AG10803 (cell line): ENCODE data around the gene SEPTIN7.

Source experiments
- DNase-seq: peaks from one replicate; pipeline ENCODE4 v3.0.0; 2010; ENCODE audit warnings: low read depth
- H3K4me3 ChIP-seq: 2 replicates; pipeline ENCODE4 v1.5.1; 2011; ENCODE audit warnings: mild to moderate bottlenecking, low read length, control low read depth
- TF ChIP-seq, protein P1 (sequence below): conservative IDR thresholded peaks from 2 replicates; pipeline ENCODE4 v1.5.1; 2011; ENCODE audit warnings: mild to moderate bottlenecking, low read length, control low read depth, inconsistent platforms

Gene SEPTIN7

DNA sequence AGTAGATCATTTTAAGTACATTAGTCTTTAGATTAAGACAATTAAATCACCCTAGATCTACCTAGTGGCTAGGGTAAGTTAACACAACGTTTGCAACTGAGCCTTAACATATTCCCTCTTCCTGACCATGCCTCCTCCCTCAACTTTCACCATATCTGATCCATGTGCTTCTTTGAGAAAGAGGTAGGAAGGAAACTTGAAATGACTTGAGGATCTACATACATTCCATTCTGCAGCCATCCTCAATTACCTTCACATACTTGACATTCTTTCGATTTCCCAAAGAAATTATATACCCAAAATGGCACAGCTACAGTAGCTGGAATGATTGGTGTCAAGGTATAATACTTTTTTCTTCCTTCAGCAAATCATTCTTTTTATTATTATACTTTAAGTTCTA lies 12.9 kb upstream of the SEPTIN7 start:
- H3K4me3 ChIP-seq: no peak overlapping the region
- no peak for DNase-seq
- TF ChIP-seq, protein P1, sequence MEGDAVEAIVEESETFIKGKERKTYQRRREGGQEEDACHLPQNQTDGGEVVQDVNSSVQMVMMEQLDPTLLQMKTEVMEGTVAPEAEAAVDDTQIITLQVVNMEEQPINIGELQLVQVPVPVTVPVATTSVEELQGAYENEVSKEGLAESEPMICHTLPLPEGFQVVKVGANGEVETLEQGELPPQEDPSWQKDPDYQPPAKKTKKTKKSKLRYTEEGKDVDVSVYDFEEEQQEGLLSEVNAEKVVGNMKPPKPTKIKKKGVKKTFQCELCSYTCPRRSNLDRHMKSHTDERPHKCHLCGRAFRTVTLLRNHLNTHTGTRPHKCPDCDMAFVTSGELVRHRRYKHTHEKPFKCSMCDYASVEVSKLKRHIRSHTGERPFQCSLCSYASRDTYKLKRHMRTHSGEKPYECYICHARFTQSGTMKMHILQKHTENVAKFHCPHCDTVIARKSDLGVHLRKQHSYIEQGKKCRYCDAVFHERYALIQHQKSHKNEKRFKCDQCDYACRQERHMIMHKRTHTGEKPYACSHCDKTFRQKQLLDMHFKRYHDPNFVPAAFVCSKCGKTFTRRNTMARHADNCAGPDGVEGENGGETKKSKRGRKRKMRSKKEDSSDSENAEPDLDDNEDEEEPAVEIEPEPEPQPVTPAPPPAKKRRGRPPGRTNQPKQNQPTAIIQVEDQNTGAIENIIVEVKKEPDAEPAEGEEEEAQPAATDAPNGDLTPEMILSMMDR: no peak

DNA sequence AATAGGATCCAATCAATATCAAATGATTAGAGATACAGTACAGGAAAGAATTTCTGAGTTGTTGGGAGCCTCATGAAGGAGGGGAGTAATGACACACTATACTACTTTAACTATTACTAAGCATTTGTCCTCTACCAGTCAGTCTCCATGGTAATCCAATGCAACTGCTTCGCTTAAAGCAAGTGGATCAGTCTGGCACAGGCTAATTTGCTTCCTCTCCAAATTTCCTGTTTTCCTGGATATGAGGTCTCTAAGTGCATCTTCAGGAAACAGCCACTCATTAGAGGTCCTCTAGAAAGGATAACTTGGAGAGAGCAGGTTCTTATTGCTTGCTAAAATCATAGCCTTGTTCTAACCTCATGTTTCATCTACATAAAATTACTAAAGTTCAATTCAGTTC lies 8.4 kb upstream of the SEPTIN7 start:
- no peak for DNase-seq
- TF ChIP-seq, protein P1: no peak
- H3K4me3 ChIP-seq: no peak overlapping the region

DNA sequence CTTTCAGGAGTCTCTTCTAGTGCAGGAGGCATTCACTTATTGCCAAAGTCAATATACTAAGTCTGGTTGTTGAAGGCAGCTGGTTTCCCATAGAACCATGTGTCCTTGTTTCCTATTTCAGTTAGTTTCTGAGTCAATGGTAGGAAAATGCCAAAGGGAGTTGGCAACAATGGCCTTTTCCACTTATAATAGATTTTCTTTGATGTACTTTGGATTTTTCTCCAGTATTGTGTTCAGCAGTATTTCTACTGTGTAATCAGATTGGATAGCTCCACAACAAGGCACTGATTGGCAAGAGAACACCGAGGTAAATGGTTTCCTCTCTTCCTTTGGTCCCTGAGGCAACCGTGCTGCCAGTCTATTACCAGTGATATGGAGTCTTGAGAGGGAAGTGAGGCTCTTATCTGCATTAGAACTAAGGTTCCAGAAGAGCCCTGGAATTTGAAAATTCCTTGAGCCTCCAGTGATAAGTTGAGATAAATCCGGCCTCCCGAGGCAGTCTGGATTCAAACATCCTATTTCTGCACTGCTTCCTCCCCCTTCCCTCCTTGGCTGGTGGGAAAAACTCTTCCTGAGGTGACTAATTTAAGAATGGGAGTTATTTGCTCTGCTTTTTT lies 7.9 kb upstream of the SEPTIN7 start:
- TF ChIP-seq, protein P1: no peak
- H3K4me3 ChIP-seq: no peak overlapping the region
- DNase-seq: no peak

DNA sequence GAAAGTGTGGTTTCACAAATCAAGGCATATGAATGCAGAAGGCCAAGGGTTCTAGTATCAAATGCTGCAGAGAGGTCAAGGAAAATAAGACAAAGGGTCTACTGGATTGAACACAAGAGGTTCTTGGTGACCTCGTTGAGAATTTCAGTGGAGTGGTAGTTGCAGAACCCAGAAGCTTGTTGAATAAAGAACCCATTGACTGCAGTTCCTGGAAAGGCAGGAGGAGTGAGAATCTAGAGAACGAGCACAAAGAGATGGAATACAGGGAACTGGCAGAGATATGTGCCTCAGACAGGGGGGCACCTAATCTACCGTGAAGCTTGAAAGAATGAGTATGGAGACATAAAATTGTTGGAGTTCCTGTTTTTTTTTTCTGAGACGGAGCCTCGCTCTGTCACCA lies 3.5 kb upstream of the SEPTIN7 start:
- TF ChIP-seq, protein P1: no peak
- DNase-seq: no peak
- H3K4me3 ChIP-seq: no peak overlapping the region

DNA sequence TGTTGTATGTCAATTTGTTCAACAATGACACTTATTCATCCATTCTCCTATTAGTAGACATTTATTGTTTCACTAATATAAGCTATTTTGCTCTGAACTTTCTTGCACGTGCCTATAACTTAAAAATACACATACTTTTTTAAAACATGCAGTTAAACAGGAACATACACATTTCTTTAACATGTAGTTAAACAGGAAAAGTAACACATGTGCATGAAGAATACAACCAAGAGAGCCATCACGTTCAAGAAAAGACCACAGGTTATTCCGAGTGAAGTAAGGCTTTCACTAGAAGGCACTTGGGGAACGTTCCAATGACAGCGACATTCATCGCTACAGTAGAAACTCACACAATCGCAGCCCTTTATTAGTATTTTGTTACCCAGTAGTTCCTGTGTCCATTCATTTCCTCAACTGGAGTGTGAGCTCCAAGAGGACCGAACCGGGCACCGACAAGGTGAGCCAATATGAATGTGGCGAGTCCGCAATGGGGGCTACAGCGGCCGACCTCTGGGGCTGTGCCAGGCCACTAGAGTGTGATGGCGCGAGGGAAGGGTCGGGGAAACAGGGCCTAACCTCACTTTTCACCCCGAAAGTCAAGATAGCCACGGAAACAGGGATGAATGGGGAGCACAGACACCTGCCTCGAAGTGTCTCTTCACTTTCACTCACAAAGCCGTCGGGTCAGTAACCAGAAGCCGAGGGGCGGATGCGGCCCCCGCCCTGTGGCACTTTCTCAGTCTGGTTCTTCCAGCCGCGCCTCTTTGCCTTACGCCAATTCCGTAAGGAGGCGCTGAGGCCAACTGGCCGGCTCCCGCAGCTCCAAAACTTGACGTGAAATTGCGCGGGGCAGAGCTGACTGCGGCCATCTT lies 775 bp upstream of the SEPTIN7 start:
- TF ChIP-seq, protein P1: no peak
- H3K4me3 ChIP-seq: peak overlapping the region; percentile 82
- DNase-seq: peak; percentile 85

DNA sequence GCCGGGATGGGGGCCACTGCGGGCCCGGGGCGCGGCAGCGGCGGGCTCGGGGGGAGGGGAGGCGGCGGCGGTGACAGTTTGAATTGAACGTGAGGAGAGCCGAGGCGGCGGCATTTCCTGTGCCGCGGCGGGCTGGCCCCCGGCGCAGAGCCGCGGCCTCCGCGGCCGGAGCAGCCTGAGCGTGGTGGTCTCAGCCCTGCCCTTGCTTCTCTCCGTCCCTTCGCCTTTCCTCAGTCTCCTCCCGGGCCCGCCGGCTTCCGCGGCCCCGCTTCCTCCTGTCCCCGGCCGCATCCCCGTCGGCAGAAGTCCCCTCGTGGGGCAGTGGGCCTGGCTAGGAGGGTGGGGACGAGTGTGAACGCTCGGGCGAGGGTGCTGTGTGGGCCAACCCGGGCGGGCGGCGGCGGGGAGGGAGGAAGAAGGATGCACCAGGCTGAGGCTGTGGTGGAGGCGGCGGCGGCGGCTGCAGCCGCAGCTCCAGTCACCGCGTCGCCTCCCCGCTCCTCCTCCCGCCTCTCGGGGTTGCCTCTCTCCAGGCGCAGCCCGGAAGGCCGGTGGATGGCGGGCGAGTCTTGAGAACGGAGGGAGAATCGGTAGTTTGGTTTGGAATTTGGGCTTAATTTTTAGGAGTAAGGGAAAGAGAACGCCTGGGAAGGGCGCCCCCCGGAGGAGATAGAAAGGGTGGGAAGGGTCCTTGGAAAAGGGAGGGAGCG lies 690 bp downstream of the SEPTIN7 start:
- peak overlapping the region; percentile 81 for H3K4me3 ChIP-seq
- TF ChIP-seq, protein P1: peak; percentile 63
- DNase-seq: peak; percentile 71
